ENCODE data around the gene MRPL48. TPM values are rescaled to one million over a fixed set of nuclear protein-coding genes. Genes with fewer than 3 reads are reported as not detected.
A peak's percentile ranks its signal among the peaks of the same experiment; 100 is the strongest.
"Not testable (repeated sequence)": the region's sequence is repeated elsewhere in the genome, so short reads cannot be mapped to it uniquely, and the experiment has no call there.

The MRPL48 gene
- total RNA-seq, 2 donors from 2014 or later: 44.4 to 49.8 TPM

DNA sequence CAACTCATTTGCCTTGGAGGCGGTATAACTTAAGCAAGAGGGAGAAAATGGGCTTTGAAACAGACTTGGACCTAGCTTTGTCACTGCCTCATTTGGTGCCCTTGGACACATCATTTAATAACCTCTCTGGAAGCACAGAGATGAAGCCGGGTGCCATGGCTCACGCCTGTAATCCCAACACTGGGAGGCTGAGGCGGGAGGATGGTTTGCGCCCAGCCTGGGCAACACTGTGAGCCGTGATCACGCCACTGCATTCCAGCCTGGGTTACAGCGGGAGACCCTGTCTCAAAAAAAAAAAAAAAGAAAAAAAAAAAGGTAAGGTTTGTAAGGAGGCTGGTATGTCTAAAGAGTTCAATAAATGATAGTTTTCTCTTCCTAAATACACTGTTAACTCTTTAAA lies 88.2 kb downstream of the MRPL48 start:
- Histone ChIP-seq H3K27ac (peak overlapping the region; percentile 96), H3K9me3 (no peaks in the 10 kb centered on the region), H3K27me3 (no peaks in the 10 kb centered on the region), H3K36me3 (no peaks in the 10 kb centered on the region), H3K9ac (ENCODE audit: low read depth in 2 of 2, low read length in 2 of 2) (peak overlapping the region; percentile 41 to 83), H3K4me1 (peaks cover 9% of the 10 kb centered on the region), H3K4me3 (peak overlapping the region; percentile 82)
- TF ChIP-seq CTCF (IDR thresholded peaks at IDR 0.05): no peak
- intact Hi-C loops (cut with DNase I): no loop called here
- DNase-seq: peak; percentile 19

- H3K27me3 ChIP-seq: no peaks in the 10 kb centered on the region
- peak within 1 kb of the TSS; percentile 68 to 83 for H3K9ac ChIP-seq (ENCODE audit: low read depth in 2 of 2, low read length in 2 of 2)
Measured at GRCh38 chr11:73876424-73877310, 89.0 kb downstream of the MRPL48 start, which contains the start of the genes COA4 and PAAF1. COA4 (minus strand) TSS chr11:73876846; CDS start chr11:73873378, 3,468 bp downstream. PAAF1 (plus strand) TSS chr11:73876999; CDS start chr11:73877022, 23 bp downstream.

GRCh38 chr11:73878771-73879170 lies 91.1 kb downstream of the MRPL48 start:
- no peak overlapping the region for H3K4me3 ChIP-seq
- H3K9ac ChIP-seq (ENCODE audit: low read depth in 2 of 2, low read length in 2 of 2): no peak overlapping the region
- no peak for DNase-seq
- H3K27me3 ChIP-seq: no peaks in the 10 kb centered on the region
- no peak for TF ChIP-seq CTCF (IDR thresholded peaks at IDR 0.05)
- H3K4me1 ChIP-seq: peaks cover 9% of the 10 kb centered on the region
- H3K27ac ChIP-seq: no peak overlapping the region
- H3K9me3 ChIP-seq: no peaks in the 10 kb centered on the region
- H3K36me3 ChIP-seq: no peaks in the 10 kb centered on the region
- intact Hi-C loops (cut with DNase I): no loop called here

More at GRCh38 chr11:73876424-73877310, 89.0 kb downstream of the MRPL48 start, which contains the start of the genes COA4 and PAAF1:
- no peaks in the 10 kb centered on the region for H3K9me3 ChIP-seq
- no peak for TF ChIP-seq CTCF (IDR thresholded peaks at IDR 0.05)
- peaks cover 9% of the 10 kb centered on the region for H3K4me1 ChIP-seq
- intact Hi-C loops (cut with DNase I): no loop called here
- peak within 1 kb of the TSS; percentile 96 for H3K27ac ChIP-seq
- peak; percentile 97 for DNase-seq
- peak within 1 kb of the TSS; percentile 82 for H3K4me3 ChIP-seq
- H3K36me3 ChIP-seq: no peaks in the 10 kb centered on the region

DNA sequence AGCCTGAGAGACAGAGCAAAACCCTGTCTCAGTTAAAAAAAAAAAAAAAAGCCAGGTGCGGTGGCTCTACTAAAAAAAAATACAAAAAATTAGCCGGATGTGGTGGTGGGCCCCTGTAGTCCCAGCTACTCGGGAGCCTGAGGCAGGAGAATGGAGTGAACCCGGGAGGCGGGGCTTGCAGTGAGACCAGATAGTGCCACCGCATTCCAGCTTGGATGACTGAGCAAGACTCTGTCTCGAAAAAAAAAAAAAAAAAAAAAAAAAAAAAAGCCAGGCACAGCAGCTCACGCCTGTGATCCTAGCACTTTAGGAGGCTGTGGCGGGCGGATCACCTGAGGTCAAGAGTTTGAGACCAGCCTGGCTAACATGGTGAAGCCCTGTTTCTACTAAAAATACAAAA lies 92.8 kb downstream of the MRPL48 start:
- H3K4me1 ChIP-seq; H3K4me3 ChIP-seq; DNase-seq; H3K27me3 ChIP-seq; intact Hi-C loops (cut with DNase I); H3K9me3 ChIP-seq; H3K36me3 ChIP-seq; H3K9ac ChIP-seq (ENCODE audit: low read depth in 2 of 2, low read length in 2 of 2); H3K27ac ChIP-seq: not testable (repeated sequence)

DNA sequence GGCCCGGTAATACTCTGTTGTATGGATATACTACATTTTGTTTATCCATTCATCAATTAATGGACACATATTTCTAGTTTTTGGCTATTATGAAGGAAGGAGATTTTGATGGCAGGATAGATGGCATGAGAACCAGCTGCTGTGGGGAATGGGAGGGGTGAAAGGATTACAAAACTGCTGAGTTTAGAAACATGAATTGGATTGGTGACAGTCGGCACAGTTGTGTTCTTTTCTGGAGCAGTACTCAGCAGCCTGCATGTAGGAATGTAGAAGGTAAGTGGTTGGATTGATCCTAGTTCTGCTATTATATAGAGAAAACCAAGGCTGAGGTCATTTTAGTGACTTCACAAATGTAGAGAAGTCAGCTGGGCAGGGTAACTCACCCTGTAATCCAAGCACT lies 96.2 kb downstream of the MRPL48 start:
- no peaks in the 10 kb centered on the region for H3K4me1 ChIP-seq
- no peak for DNase-seq
- TF ChIP-seq CTCF (IDR thresholded peaks at IDR 0.05): no peak
- H3K36me3 ChIP-seq: no peaks in the 10 kb centered on the region
- no peak overlapping the region for H3K4me3 ChIP-seq
- no peaks in the 10 kb centered on the region for H3K27me3 ChIP-seq
- H3K27ac ChIP-seq: no peak overlapping the region
- no peak overlapping the region for H3K9ac ChIP-seq (ENCODE audit: low read depth in 2 of 2, low read length in 2 of 2)
- intact Hi-C loops (cut with DNase I): no loop called here
- H3K9me3 ChIP-seq: no peaks in the 10 kb centered on the region

DNA sequence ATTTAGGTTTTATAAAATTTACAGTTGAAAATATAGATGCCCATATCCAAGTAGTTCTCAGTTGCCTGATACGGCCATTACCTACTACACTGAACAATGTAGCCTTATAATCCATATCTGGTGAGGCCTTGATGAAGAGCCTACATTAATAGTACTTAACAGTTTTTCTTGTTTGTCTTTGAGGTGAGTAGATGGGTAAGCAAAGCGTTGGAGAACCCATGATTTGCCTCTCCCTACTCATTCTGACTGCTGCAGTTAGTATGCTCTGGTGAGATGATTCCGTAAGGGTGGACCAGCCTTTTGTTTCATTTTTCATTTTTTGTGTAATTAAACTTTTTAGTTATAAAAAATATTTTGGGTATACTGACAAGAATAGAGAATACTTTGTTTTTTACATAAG lies 100.6 kb downstream of the MRPL48 start:
- Histone ChIP-seq H3K9ac (ENCODE audit: low read depth in 2 of 2, low read length in 2 of 2) (no peak overlapping the region), H3K27ac (no peak overlapping the region), H3K9me3 (no peaks in the 10 kb centered on the region), H3K36me3 (no peaks in the 10 kb centered on the region), H3K4me3 (no peak overlapping the region), H3K27me3 (no peaks in the 10 kb centered on the region), H3K4me1 (no peaks in the 10 kb centered on the region)
- DNase-seq: no peak
- no peak for TF ChIP-seq CTCF (IDR thresholded peaks at IDR 0.05)
- intact Hi-C loops (cut with DNase I): no loop called here
